CD4-positive, alpha-beta T cell (primary cell): ENCODE measurements around the gene SRGAP2B. TPM values are rescaled to one million over a fixed set of nuclear protein-coding genes. Genes with fewer than 3 reads are reported as not detected.
A peak's percentile ranks its signal among the peaks of the same experiment; 100 is the strongest.
"Not testable (repeated sequence)": the region's sequence is repeated elsewhere in the genome, so short reads cannot be mapped to it uniquely, and the experiment has no call there.

ENCODE experiments used
- ATAC-seq: fragments of 200-7000 bp; cut with Tn5 transposase; one replicate; pipeline ENCODE4 v1.10.0; 2022; ENCODE audit warnings: mild to moderate bottlenecking; ENCODE audit not compliant: poor library complexity
- CTCF ChIA-PET: fragments of 350-600 bp; sonication (Branson Sonifier 250); formaldehyde crosslinking; loops from one replicate; lab custom pipeline; 2021; ENCODE audit warnings: antibody characterized with exemption, inconsistent platforms; lab: Charles Lee
- POLR2A ChIA-PET: fragments of 350-600 bp; sonication (Branson Sonifier 250); formaldehyde crosslinking; loops from one replicate; lab custom pipeline; 2021; ENCODE audit warnings: antibody characterized with exemption, inconsistent platforms; lab: Charles Lee
- DNase-seq, 14 experiments: peaks; one replicate each; pipeline ENCODE4 v3.0.0-alpha.2; 2013 to 2020; ENCODE audit warnings: mixed read lengths in 2 of 14
- H3K27ac ChIP-seq, 2 donors: one replicate each; pipeline versions ENCODE4 v1.5.1 to v1.7.0; 2013; ENCODE audit warnings: low read length in 2 of 2, low read depth in 1 of 2, mild to moderate bottlenecking in 1 of 2
- H3K27me3 ChIP-seq, 2 experiments: 1 replicate in 1 of 2; 2 replicates in 1 of 2; pipeline versions ENCODE4 v1.6.1 to v1.7.0; 2013; ENCODE audit warnings: low read length in 2 of 2, control low read depth in 1 of 2, mild to moderate bottlenecking in 1 of 2, moderate library complexity in 1 of 2; ENCODE audit not compliant: insufficient read depth in 2 of 2, control insufficient read depth in 1 of 2
- H3K36me3 ChIP-seq: one replicate; pipeline ENCODE4 v1.6.1; 2013; ENCODE audit warnings: low read length, control low read depth; ENCODE audit not compliant: insufficient read depth
- H3K4me1 ChIP-seq: one replicate; pipeline ENCODE4 v1.6.1; 2013; ENCODE audit warnings: low read length, control low read depth; ENCODE audit not compliant: insufficient read depth
- H3K4me3 ChIP-seq: one replicate; pipeline ENCODE4 v1.5.1; 2013; ENCODE audit warnings: mild to moderate bottlenecking, low read length, moderate library complexity
- H3K9me3 ChIP-seq, 2 experiments: 1 replicate in 1 of 2; 2 replicates in 1 of 2; pipeline versions ENCODE4 v1.6.1 to v1.7.0; 2013; ENCODE audit warnings: low read length in 2 of 2, mild to moderate bottlenecking in 2 of 2, control low read depth in 1 of 2, moderate library complexity in 1 of 2; ENCODE audit not compliant: control insufficient read depth in 1 of 2, insufficient read depth in 1 of 2
- H3K27ac Mint-ChIP-seq: one replicate; pipeline ENCODE4 v1.8.0; 2020; ENCODE audit warnings: mixed read lengths
- H3K27me3 Mint-ChIP-seq: one replicate; pipeline ENCODE4 v1.8.0; 2021; ENCODE audit warnings: mixed read lengths
- H3K36me3 Mint-ChIP-seq: one replicate; pipeline ENCODE4 v1.8.0; 2021; ENCODE audit warnings: low read depth, mixed read lengths
- H3K4me1 Mint-ChIP-seq: one replicate; pipeline ENCODE4 v1.8.0; 2021; ENCODE audit warnings: low read depth, mixed read lengths
- H3K4me3 Mint-ChIP-seq: one replicate; pipeline ENCODE4 v1.8.0; 2020; ENCODE audit warnings: mild to moderate bottlenecking, mixed read lengths
- H3K9me3 Mint-ChIP-seq: one replicate; pipeline ENCODE4 v1.8.0; 2020; ENCODE audit warnings: mixed read lengths
- intact Hi-C, 2 experiments: fragments of 100-400 bp; cut with DNase I in 1 of 2; cut with micrococcal nuclease in 1 of 2; formaldehyde crosslinking; loops; one replicate each; pipeline versions ENCODE4 v1.15.1 to v1.9.0; 2023 to 2025; cut with DNase I, micrococcal nuclease
- total RNA-seq, 174 experiments: library from RNA in 2 of 174; stranded (reverse) in 2 of 174; gene quantifications; one replicate each; pipeline ENCODE4 v1.2.3 and lab custom pipeline; 2021 to 2026

SRGAP2B gene
- total RNA-seq, 2 experiments from 2014 or later, result 11.4 to 11.6 TPM

GRCh38 chr1:144894454-144895201 is 200.5 kb downstream of the SRGAP2B start:
- H3K27me3 ChIP-seq, intact Hi-C loops, H3K9me3 Mint-ChIP-seq, H3K27ac Mint-ChIP-seq, H3K27ac ChIP-seq, H3K4me1 Mint-ChIP-seq, H3K36me3 Mint-ChIP-seq, H3K9me3 ChIP-seq, POLR2A ChIA-PET, H3K4me3 Mint-ChIP-seq, H3K27me3 Mint-ChIP-seq, CTCF ChIA-PET, H3K36me3 ChIP-seq, DNase-seq, H3K4me3 ChIP-seq, ATAC-seq, H3K4me1 ChIP-seq: not testable (repeated sequence)

GRCh38 chr1:144893710-144894438 is 201.3 kb downstream of the SRGAP2B start:
- H3K9me3 ChIP-seq, ATAC-seq, H3K4me1 ChIP-seq, POLR2A ChIA-PET, H3K36me3 ChIP-seq, DNase-seq, H3K9me3 Mint-ChIP-seq, H3K36me3 Mint-ChIP-seq, H3K27me3 Mint-ChIP-seq, H3K4me3 Mint-ChIP-seq, CTCF ChIA-PET, H3K27ac Mint-ChIP-seq, H3K27me3 ChIP-seq, intact Hi-C loops, H3K27ac ChIP-seq, H3K4me3 ChIP-seq, H3K4me1 Mint-ChIP-seq: not testable (repeated sequence)

- H3K9me3 ChIP-seq, CTCF ChIA-PET, POLR2A ChIA-PET, H3K27me3 Mint-ChIP-seq, H3K27ac Mint-ChIP-seq, ATAC-seq, H3K27ac ChIP-seq, H3K27me3 ChIP-seq, H3K4me3 Mint-ChIP-seq, H3K36me3 Mint-ChIP-seq, DNase-seq, H3K4me3 ChIP-seq, H3K4me1 ChIP-seq, H3K9me3 Mint-ChIP-seq, H3K36me3 ChIP-seq, H3K4me1 Mint-ChIP-seq, intact Hi-C loops: not testable (repeated sequence)
These were observed 202.1 kb downstream of the SRGAP2B start for GRCh38 chr1:144893062-144893461.

GRCh38 chr1:144889450-144890115 is 205.5 kb downstream of the SRGAP2B start:
- ATAC-seq, CTCF ChIA-PET, H3K36me3 ChIP-seq, H3K4me1 Mint-ChIP-seq, H3K4me1 ChIP-seq, H3K27ac ChIP-seq, H3K27me3 Mint-ChIP-seq, H3K9me3 Mint-ChIP-seq, POLR2A ChIA-PET, H3K9me3 ChIP-seq, H3K4me3 ChIP-seq, H3K27me3 ChIP-seq, intact Hi-C loops, DNase-seq, H3K27ac Mint-ChIP-seq, H3K36me3 Mint-ChIP-seq, H3K4me3 Mint-ChIP-seq: not testable (repeated sequence)

- ATAC-seq, POLR2A ChIA-PET: not testable (repeated sequence)
- H3K4me3 ChIP-seq, result peak overlapping the region; percentile 38
These were observed 212.1 kb downstream of the SRGAP2B start for GRCh38 chr1:144883022-144883421.

GRCh38 chr1:144882343-144882742 is 212.8 kb downstream of the SRGAP2B start:
- DNase-seq, ATAC-seq, H3K27ac ChIP-seq, H3K27me3 Mint-ChIP-seq, H3K36me3 ChIP-seq, CTCF ChIA-PET, H3K4me3 Mint-ChIP-seq, H3K36me3 Mint-ChIP-seq, H3K27me3 ChIP-seq, H3K4me3 ChIP-seq, H3K9me3 Mint-ChIP-seq, H3K4me1 ChIP-seq, POLR2A ChIA-PET, intact Hi-C loops, H3K9me3 ChIP-seq, H3K27ac Mint-ChIP-seq, H3K4me1 Mint-ChIP-seq: not testable (repeated sequence)

More at GRCh38 chr1:144883022-144883421, 212.1 kb downstream of the SRGAP2B start:
- H3K27ac Mint-ChIP-seq, CTCF ChIA-PET, H3K27me3 ChIP-seq, H3K36me3 ChIP-seq, H3K9me3 Mint-ChIP-seq, intact Hi-C loops, H3K36me3 Mint-ChIP-seq, H3K27ac ChIP-seq, H3K9me3 ChIP-seq, H3K4me1 Mint-ChIP-seq, H3K27me3 Mint-ChIP-seq, H3K4me1 ChIP-seq: not testable (repeated sequence)
- DNase-seq, result peak in 10 of 14 experiments; percentile 0 to 66 (median 15)
- H3K4me3 Mint-ChIP-seq, result peak overlapping the region; percentile 58
